ENCODE measurements around the gene ABLIM3. TPM values are rescaled to one million over a fixed set of nuclear protein-coding genes. Genes with fewer than 3 reads are reported as not detected.

The ABLIM3 gene
- not detected in 2 replicates for total RNA-seq

GRCh38 chr5:149141224-149141956, at the start of gene ABLIM3:
TSS of gene ABLIM3 (plus strand) at chr5:149141493. CDS start at chr5:149142096, 603 bp downstream.
- Mint-ChIP-seq H3K27me3 (ENCODE audit: insufficient read depth) (peaks cover 32% of the 10 kb centered on the region), H3K9me3 (no peaks in the 10 kb centered on the region), H3K4me1 (ENCODE audit: low read depth) (no peaks in the 10 kb centered on the region), H3K36me3 (ENCODE audit: low read depth) (no peaks in the 10 kb centered on the region), H3K27ac (no peak within 1 kb of the TSS), H3K4me3 (peak within 1 kb of the TSS; percentile 43)
- DNase-seq (ENCODE audit: low spot score) = peak; percentile 61
- intact Hi-C loops (cut with micrococcal nuclease) = loop anchor here (1.0 to 2.0 kb wide), 4 partner anchors 123 to 423 kb away; no protein-coding TSS in a partner anchor

- Mint-ChIP-seq H3K9me3 (peaks cover 25% of the 10 kb centered on the region), H3K27ac (no peak overlapping the region), H3K27me3 (ENCODE audit: insufficient read depth) (peaks cover 1% of the 10 kb centered on the region), H3K4me3 (no peak overlapping the region), H3K4me1 (ENCODE audit: low read depth) (no peaks in the 10 kb centered on the region), H3K36me3 (ENCODE audit: low read depth) (no peaks in the 10 kb centered on the region)
- no peak for DNase-seq (ENCODE audit: low spot score)
- intact Hi-C loops (cut with micrococcal nuclease) = no loop called here
These were observed 47.7 kb upstream of the ABLIM3 start for GRCh38 chr5:149093625-149094024.

- intact Hi-C loops (cut with micrococcal nuclease) = no loop called here
- peaks cover 1% of the 10 kb centered on the region for H3K27me3 Mint-ChIP-seq (ENCODE audit: insufficient read depth)
- H3K27ac Mint-ChIP-seq = no peak overlapping the region
- no peaks in the 10 kb centered on the region for H3K36me3 Mint-ChIP-seq (ENCODE audit: low read depth)
- peaks cover 39% of the 10 kb centered on the region for H3K9me3 Mint-ChIP-seq
- H3K4me3 Mint-ChIP-seq = no peak overlapping the region
- H3K4me1 Mint-ChIP-seq (ENCODE audit: low read depth) = no peaks in the 10 kb centered on the region
- no peak for DNase-seq (ENCODE audit: low spot score)
These were observed 46.3 kb upstream of the ABLIM3 start for GRCh38 chr5:149094996-149095395.

- no peak for DNase-seq (ENCODE audit: low spot score)
- H3K27me3 Mint-ChIP-seq (ENCODE audit: insufficient read depth) = peaks cover 11% of the 10 kb centered on the region
- H3K27ac Mint-ChIP-seq = no peak overlapping the region
- no peaks in the 10 kb centered on the region for H3K4me1 Mint-ChIP-seq (ENCODE audit: low read depth)
- H3K9me3 Mint-ChIP-seq = peaks cover 45% of the 10 kb centered on the region
- peaks cover 1% of the 10 kb centered on the region for H3K36me3 Mint-ChIP-seq (ENCODE audit: low read depth)
- intact Hi-C loops (cut with micrococcal nuclease) = no loop called here
- no peak overlapping the region for H3K4me3 Mint-ChIP-seq
These were observed 41.4 kb upstream of the ABLIM3 start for GRCh38 chr5:149099920-149100319.

- Mint-ChIP-seq H3K4me3 (no peak overlapping the region), H3K27me3 (ENCODE audit: insufficient read depth) (peaks cover 10% of the 10 kb centered on the region), H3K36me3 (ENCODE audit: low read depth) (peaks cover 1% of the 10 kb centered on the region), H3K9me3 (peaks cover 45% of the 10 kb centered on the region), H3K4me1 (ENCODE audit: low read depth) (no peaks in the 10 kb centered on the region), H3K27ac (no peak overlapping the region)
- intact Hi-C loops (cut with micrococcal nuclease) = no loop called here
- DNase-seq (ENCODE audit: low spot score) = no peak
These were observed 41.0 kb upstream of the ABLIM3 start for GRCh38 chr5:149100331-149100730.

GRCh38 chr5:149108651-149109280, 32.5 kb upstream of the ABLIM3 start:
- no peak for DNase-seq (ENCODE audit: low spot score)
- no peaks in the 10 kb centered on the region for H3K9me3 Mint-ChIP-seq
- H3K4me3 Mint-ChIP-seq = no peak overlapping the region
- H3K36me3 Mint-ChIP-seq (ENCODE audit: low read depth) = no peaks in the 10 kb centered on the region
- intact Hi-C loops (cut with micrococcal nuclease) = no loop called here
- H3K27ac Mint-ChIP-seq = no peak overlapping the region
- no peaks in the 10 kb centered on the region for H3K4me1 Mint-ChIP-seq (ENCODE audit: low read depth)
- peaks cover 15% of the 10 kb centered on the region for H3K27me3 Mint-ChIP-seq (ENCODE audit: insufficient read depth)

GRCh38 chr5:149110406-149110805, 30.9 kb upstream of the ABLIM3 start:
- no peaks in the 10 kb centered on the region for H3K36me3 Mint-ChIP-seq (ENCODE audit: low read depth)
- intact Hi-C loops (cut with micrococcal nuclease) = loop anchor here (10.0 kb wide), 2 partner anchors 146 to 666 kb away; no protein-coding TSS in a partner anchor
- DNase-seq (ENCODE audit: low spot score) = no peak
- peaks cover 20% of the 10 kb centered on the region for H3K27me3 Mint-ChIP-seq (ENCODE audit: insufficient read depth)
- no peaks in the 10 kb centered on the region for H3K4me1 Mint-ChIP-seq (ENCODE audit: low read depth)
- no peak overlapping the region for H3K4me3 Mint-ChIP-seq
- no peaks in the 10 kb centered on the region for H3K9me3 Mint-ChIP-seq
- H3K27ac Mint-ChIP-seq = no peak overlapping the region

GRCh38 chr5:149113669-149114068, 27.6 kb upstream of the ABLIM3 start:
- no peak for DNase-seq (ENCODE audit: low spot score)
- intact Hi-C loops (cut with micrococcal nuclease) = loop anchor here (1.0 to 10.0 kb wide), 4 partner anchors 78 to 669 kb away; no protein-coding TSS in a partner anchor
- Mint-ChIP-seq H3K4me3 (no peak overlapping the region), H3K9me3 (no peaks in the 10 kb centered on the region), H3K27me3 (ENCODE audit: insufficient read depth) (peaks cover 26% of the 10 kb centered on the region), H3K4me1 (ENCODE audit: low read depth) (no peaks in the 10 kb centered on the region), H3K27ac (no peak overlapping the region), H3K36me3 (ENCODE audit: low read depth) (no peaks in the 10 kb centered on the region)

GRCh38 chr5:149114403-149115312, 26.6 kb upstream of the ABLIM3 start:
- Mint-ChIP-seq H3K27me3 (ENCODE audit: insufficient read depth) (peaks cover 29% of the 10 kb centered on the region), H3K36me3 (ENCODE audit: low read depth) (no peaks in the 10 kb centered on the region), H3K9me3 (no peaks in the 10 kb centered on the region), H3K4me3 (no peak overlapping the region), H3K27ac (no peak overlapping the region), H3K4me1 (ENCODE audit: low read depth) (no peaks in the 10 kb centered on the region)
- peak; percentile 3 for DNase-seq (ENCODE audit: low spot score)
- intact Hi-C loops (cut with micrococcal nuclease) = loop anchor here (1.0 to 10.0 kb wide), 4 partner anchors 79 to 670 kb away; no protein-coding TSS in a partner anchor

GRCh38 chr5:149117970-149118369, 23.3 kb upstream of the ABLIM3 start:
- peaks cover 23% of the 10 kb centered on the region for H3K27me3 Mint-ChIP-seq (ENCODE audit: insufficient read depth)
- no peaks in the 10 kb centered on the region for H3K9me3 Mint-ChIP-seq
- DNase-seq (ENCODE audit: low spot score) = no peak
- H3K4me3 Mint-ChIP-seq = no peak overlapping the region
- H3K4me1 Mint-ChIP-seq (ENCODE audit: low read depth) = no peaks in the 10 kb centered on the region
- intact Hi-C loops (cut with micrococcal nuclease) = loop anchor here (10.0 kb wide), 2 partner anchors 153 to 673 kb away; no protein-coding TSS in a partner anchor
- no peak overlapping the region for H3K27ac Mint-ChIP-seq
- H3K36me3 Mint-ChIP-seq (ENCODE audit: low read depth) = no peaks in the 10 kb centered on the region

GRCh38 chr5:149118463-149118862, 22.8 kb upstream of the ABLIM3 start:
- no peak overlapping the region for H3K27ac Mint-ChIP-seq
- intact Hi-C loops (cut with micrococcal nuclease) = loop anchor here (10.0 kb wide), 2 partner anchors 154 to 674 kb away; no protein-coding TSS in a partner anchor
- H3K9me3 Mint-ChIP-seq = no peaks in the 10 kb centered on the region
- H3K27me3 Mint-ChIP-seq (ENCODE audit: insufficient read depth) = peaks cover 20% of the 10 kb centered on the region
- no peak overlapping the region for H3K4me3 Mint-ChIP-seq
- DNase-seq (ENCODE audit: low spot score) = no peak
- H3K4me1 Mint-ChIP-seq (ENCODE audit: low read depth) = no peaks in the 10 kb centered on the region
- no peaks in the 10 kb centered on the region for H3K36me3 Mint-ChIP-seq (ENCODE audit: low read depth)

- H3K9me3 Mint-ChIP-seq = no peaks in the 10 kb centered on the region
- peaks cover 13% of the 10 kb centered on the region for H3K27me3 Mint-ChIP-seq (ENCODE audit: insufficient read depth)
- intact Hi-C loops (cut with micrococcal nuclease) = no loop called here
- H3K4me1 Mint-ChIP-seq (ENCODE audit: low read depth) = no peaks in the 10 kb centered on the region
- no peak overlapping the region for H3K4me3 Mint-ChIP-seq
- H3K36me3 Mint-ChIP-seq (ENCODE audit: low read depth) = no peaks in the 10 kb centered on the region
- H3K27ac Mint-ChIP-seq = no peak overlapping the region
- DNase-seq (ENCODE audit: low spot score) = no peak
These were observed 20.1 kb upstream of the ABLIM3 start for GRCh38 chr5:149121145-149121544.

Data from activated T-helper 1 cell treated with anti-CD3 and anti-CD28 coated beads, Interleukin-12 subunit alpha, Interleukin-12 subunit beta, Interleukin-2, Interleukin-4 antibody, amounts not matched to agents 30 ng/mL and 10 ng/mL and 1 ng/mL, durations not matched to agents 14 hours and 24 hours and 36 hours (primary cell).